Loucy (cell line): ENCODE measurements around the gene ST3GAL2.

ENCODE experiments used
- CTCF ChIP-seq: fragments of 200-600 bp; sonication (generic); conservative IDR thresholded peaks from 2 replicates; pipeline ENCODE4 v1.5.1; 2014; ENCODE audit warnings: mild to moderate bottlenecking, antibody characterized with exemption, low read length
- EZH2phosphoT487 ChIP-seq: fragments of 200-600 bp; IDR thresholded peaks from 2 replicates; pipeline ENCODE4 v1.6.1; 2018; ENCODE audit warnings: antibody characterized with exemption, mild to moderate bottlenecking, moderate library complexity, borderline replicate concordance

GRCh38 chr16:70399381-70399780 is 39.5 kb downstream of the ST3GAL2 start:
- TF ChIP-seq CTCF (no peak), EZH2phosphoT487 (no peak)
